ENCODE measurements around the gene SMIM20. TPM values are rescaled to one million over a fixed set of nuclear protein-coding genes. Genes with fewer than 3 reads are reported as not detected.

SMIM20 gene
- total RNA-seq (2022; extraction: Qiagen RNA extraction; ENCODE audit: low read depth), result 22.8 to 36.8 TPM (median 24.5 TPM) in 5 replicates

DNA sequence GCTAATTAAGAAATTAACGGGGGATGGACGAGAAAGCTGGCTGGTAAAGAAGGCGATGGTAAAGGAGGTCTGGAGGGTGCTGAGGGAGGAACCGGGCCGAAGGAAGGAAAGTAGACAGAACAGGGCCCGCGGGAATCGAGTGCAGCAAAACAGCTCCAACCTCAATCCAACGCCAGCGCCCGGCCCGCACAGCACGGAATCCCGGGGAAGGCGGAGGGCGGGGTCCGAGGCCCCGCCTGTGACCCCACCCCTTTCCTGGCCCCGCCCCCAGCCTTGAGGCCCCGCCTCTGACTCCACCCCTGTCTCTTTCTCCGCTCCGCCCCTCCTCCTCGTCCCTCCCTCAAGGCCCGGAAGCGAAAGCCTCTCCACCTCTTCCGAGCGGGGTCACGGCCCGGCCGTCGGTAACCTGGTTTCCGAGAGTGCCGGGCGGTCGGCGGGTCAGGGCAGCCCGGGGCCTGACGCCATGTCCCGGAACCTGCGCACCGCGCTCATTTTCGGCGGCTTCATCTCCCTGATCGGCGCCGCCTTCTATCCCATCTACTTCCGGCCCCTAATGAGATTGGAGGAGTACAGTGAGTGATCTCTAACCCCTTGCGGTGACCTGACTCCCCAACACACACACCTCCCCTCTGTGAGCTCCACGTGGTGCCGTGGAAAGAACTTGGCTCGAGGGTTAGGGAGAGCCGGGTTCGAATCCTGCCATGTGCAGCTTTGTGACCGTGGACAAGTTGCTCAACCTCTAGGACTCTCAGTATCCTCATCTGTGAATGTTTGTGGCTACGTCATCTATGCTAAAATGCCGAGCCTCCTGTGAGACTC, at the start of gene SMIM20:
TSS of gene SMIM20 (plus strand) at position 370 of the 819 bp plus-strand sequence. CDS start at position 464, 94 bp downstream.

Other genes with a start within 250 kb of the SMIM20 start
- 21.6 to 27.2 TPM (median 23.6 TPM) in 5 replicates for gene SEL1L3, start 51.2 kb upstream of the SMIM20 start, total RNA-seq (2022; extraction: Qiagen RNA extraction; ENCODE audit: low read depth)

Data from A549 treated with ZK216348 at 1 μM for 4 hours (cell line).